ENCODE results near the gene PRKCA.

- TF ChIP-seq CTCF (IDR thresholded peaks at IDR 0.05) (no peak), POLR2A (IDR thresholded peaks at IDR 0.05) (no peak)
Observed at GRCh38 chr17:66755101-66755943, 452.9 kb downstream of the PRKCA start.

Measured in uterus (tissue), 2 donors.